Parathyroid adenoma (tissue), 2 donors: Measurements from ENCODE around the gene STOM.

Experiments
- H2AFZ ChIP-seq: fragments of 300-600 bp; sonication (generic); one replicate; pipeline ENCODE4 v1.7.0; 2017; ENCODE audit warnings: antibody characterized with exemption, mild to moderate bottlenecking
- H3K27ac ChIP-seq: fragments of 300-600 bp; sonication (generic); one replicate; pipeline ENCODE4 v1.7.0; 2017
- H3K27me3 ChIP-seq: fragments of 300-600 bp; sonication (generic); one replicate; pipeline ENCODE4 v1.7.0; 2017; ENCODE audit warnings: low read length; ENCODE audit not compliant: control insufficient read depth, insufficient read depth
- H3K36me3 ChIP-seq: fragments of 300-600 bp; sonication (generic); one replicate; pipeline ENCODE4 v1.7.0; 2017; ENCODE audit warnings: low read length; ENCODE audit not compliant: control insufficient read depth, insufficient read depth
- H3K4me1 ChIP-seq: fragments of 300-600 bp; sonication (generic); one replicate; pipeline ENCODE4 v1.7.0; 2017; ENCODE audit warnings: control low read depth
- H3K4me2 ChIP-seq: fragments of 300-600 bp; sonication (generic); one replicate; pipeline ENCODE4 v1.7.0; 2017; ENCODE audit warnings: low read length
- H3K4me3 ChIP-seq: fragments of 300-600 bp; sonication (generic); one replicate; pipeline ENCODE4 v1.7.0; 2017; ENCODE audit warnings: low read depth, low read length
- H3K79me2 ChIP-seq: fragments of 300-600 bp; sonication (generic); one replicate; pipeline ENCODE4 v1.7.0; 2017; ENCODE audit warnings: control low read depth
- H3K9ac ChIP-seq: fragments of 300-600 bp; sonication (generic); one replicate; pipeline ENCODE4 v1.7.0; 2017; ENCODE audit warnings: mild to moderate bottlenecking
- H3K9me3 ChIP-seq: fragments of 300-600 bp; sonication (generic); one replicate; pipeline ENCODE4 v1.7.0; 2017; ENCODE audit warnings: low read length; ENCODE audit not compliant: control insufficient read depth
- TF ChIP-seq, protein P1 (sequence below): fragments of 300-600 bp; sonication (generic); IDR thresholded peaks from one replicate; pipeline ENCODE4 v1.7.0; 2017; ENCODE audit warnings: antibody characterized with exemption, mild to moderate bottlenecking
- donor health status: primary hyperparathyroidism.

The STOM gene

DNA sequence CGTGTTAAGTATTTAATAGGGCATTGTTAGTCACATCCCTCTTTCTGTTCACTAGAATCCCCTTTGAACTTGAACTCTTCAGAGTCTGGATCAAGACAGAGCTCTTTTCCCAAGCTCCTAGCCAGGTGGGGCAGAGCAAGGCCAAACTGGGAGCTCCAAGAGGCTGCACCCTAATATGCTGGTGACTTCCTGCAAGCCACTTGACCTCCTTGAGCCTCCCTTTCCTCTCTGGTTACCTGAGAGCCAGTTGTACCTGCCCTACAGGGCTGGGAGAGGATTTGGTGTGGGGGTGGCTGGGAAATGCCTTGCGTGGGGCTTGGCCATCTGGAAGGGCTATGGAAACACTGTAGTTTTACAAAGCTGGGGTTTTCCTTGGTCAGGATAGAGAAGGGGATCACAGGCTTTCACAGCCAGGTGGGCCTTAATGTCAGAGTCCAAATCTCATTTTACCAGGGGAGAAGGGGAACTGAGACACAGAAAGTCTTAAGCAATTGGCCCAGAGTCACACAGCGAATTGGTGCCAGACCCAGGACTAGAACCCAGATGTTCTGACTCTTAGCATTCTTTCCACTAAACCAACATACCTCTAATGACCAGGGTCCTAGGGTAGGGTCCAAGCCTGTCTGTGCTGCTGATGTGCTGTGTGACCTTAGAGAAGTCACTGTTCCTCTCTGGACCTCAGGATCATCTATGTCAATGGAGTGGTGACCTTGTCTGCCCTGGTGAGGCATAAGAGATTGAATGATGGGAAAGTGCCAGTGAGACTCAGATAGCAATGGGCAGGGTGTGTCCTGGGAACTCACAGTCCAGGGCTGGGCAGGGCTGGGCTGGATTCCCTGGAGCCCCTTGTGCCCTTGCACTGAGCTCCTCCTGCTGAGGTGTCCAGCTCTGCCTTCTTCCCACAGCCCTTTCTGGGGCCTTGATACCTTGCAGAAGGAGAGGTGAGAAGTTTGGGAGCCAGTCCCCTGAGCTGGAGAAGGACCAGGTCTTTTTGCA lies 66.3 kb downstream of the STOM start:
- Histone ChIP-seq H3K9ac (no peak overlapping the region), H3K27me3 (no peaks in the 10 kb centered on the region)
- TF ChIP-seq, protein P1, sequence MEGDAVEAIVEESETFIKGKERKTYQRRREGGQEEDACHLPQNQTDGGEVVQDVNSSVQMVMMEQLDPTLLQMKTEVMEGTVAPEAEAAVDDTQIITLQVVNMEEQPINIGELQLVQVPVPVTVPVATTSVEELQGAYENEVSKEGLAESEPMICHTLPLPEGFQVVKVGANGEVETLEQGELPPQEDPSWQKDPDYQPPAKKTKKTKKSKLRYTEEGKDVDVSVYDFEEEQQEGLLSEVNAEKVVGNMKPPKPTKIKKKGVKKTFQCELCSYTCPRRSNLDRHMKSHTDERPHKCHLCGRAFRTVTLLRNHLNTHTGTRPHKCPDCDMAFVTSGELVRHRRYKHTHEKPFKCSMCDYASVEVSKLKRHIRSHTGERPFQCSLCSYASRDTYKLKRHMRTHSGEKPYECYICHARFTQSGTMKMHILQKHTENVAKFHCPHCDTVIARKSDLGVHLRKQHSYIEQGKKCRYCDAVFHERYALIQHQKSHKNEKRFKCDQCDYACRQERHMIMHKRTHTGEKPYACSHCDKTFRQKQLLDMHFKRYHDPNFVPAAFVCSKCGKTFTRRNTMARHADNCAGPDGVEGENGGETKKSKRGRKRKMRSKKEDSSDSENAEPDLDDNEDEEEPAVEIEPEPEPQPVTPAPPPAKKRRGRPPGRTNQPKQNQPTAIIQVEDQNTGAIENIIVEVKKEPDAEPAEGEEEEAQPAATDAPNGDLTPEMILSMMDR = no peak

DNA sequence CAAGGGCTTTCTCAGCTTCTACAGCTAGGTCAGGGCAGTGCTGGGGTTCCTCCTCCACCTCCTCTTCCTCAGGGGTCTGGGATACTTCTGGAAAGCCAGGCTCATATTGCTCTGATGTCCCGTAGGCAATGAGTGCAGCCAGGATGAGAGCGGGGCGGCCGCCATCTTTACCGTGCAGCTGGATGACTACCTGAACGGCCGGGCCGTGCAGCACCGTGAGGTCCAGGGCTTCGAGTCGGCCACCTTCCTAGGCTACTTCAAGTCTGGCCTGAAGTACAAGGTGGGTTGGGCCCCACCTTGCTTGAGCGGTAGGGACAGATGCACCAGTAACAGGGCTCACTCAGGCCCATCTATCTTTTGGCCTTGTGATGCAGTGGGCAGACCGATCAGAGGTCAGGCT lies 67.3 kb downstream of the STOM start:
- Histone ChIP-seq H2AFZ (no peak overlapping the region), H3K4me3 (no peak overlapping the region), H3K27ac (no peak overlapping the region), H3K27me3 (no peaks in the 10 kb centered on the region), H3K4me1 (peaks cover 2% of the 10 kb centered on the region), H3K4me2 (no peak overlapping the region), H3K9ac (no peak overlapping the region), H3K79me2 (no peaks in the 10 kb centered on the region), H3K36me3 (no peaks in the 10 kb centered on the region), H3K9me3 (no peaks in the 10 kb centered on the region)
- TF ChIP-seq, protein P1 = no peak

More for the DNA sequence above, 66.3 kb downstream of the STOM start:
- H2AFZ ChIP-seq = no peak overlapping the region
- H3K79me2 ChIP-seq = no peaks in the 10 kb centered on the region
- H3K9me3 ChIP-seq = no peaks in the 10 kb centered on the region
- no peak overlapping the region for H3K27ac ChIP-seq
- H3K36me3 ChIP-seq = no peaks in the 10 kb centered on the region
- H3K4me3 ChIP-seq = no peak overlapping the region
- no peak overlapping the region for H3K4me2 ChIP-seq
- no peaks in the 10 kb centered on the region for H3K4me1 ChIP-seq

DNA sequence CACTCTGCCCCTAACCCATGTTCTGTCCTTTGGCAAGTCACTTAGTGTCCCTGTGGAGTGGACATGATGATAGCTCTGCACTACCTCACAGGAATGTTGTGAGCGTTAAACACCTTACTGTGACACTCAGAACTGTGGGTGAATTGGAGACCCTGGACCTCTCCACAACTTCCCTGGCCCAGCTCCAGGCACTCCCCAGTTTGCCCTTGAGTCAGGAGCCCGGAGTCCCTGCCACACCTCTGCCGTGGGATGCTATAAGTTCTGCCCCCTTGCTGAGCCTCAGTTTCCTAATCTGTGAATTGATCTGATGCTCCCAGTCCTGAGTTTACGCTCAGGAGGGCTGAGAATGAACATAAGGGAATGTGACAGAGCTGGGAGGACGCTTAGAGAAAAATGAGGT lies 67.7 kb downstream of the STOM start:
- TF ChIP-seq, protein P1 = no peak
- H3K9ac ChIP-seq = no peak overlapping the region
- H3K27ac ChIP-seq = no peak overlapping the region

DNA sequence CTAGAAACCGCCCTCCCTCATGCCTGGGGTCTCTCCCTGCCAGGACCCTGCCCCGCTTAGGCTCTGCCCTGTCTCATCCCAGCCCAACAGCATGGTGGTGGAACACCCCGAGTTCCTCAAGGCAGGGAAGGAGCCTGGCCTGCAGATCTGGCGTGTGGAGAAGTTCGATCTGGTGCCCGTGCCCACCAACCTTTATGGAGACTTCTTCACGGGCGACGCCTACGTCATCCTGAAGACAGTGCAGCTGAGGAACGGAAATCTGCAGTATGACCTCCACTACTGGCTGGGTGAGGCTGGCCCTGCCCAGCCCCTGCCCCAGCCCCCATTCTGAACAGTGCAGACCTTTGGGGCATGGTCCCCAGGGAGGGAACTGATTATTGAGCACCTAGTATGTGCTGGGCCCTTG lies 68.2 kb downstream of the STOM start:
- no peaks in the 10 kb centered on the region for H3K27me3 ChIP-seq
- no peak overlapping the region for H3K4me3 ChIP-seq
- no peaks in the 10 kb centered on the region for H3K79me2 ChIP-seq
- no peak overlapping the region for H3K4me2 ChIP-seq
- peaks cover 2% of the 10 kb centered on the region for H3K4me1 ChIP-seq
- H3K36me3 ChIP-seq = no peaks in the 10 kb centered on the region
- TF ChIP-seq, protein P1 = no peak
- peak overlapping the region; percentile 32 for H3K27ac ChIP-seq
- no peak overlapping the region for H3K9ac ChIP-seq
- H3K9me3 ChIP-seq = no peaks in the 10 kb centered on the region
- no peak overlapping the region for H2AFZ ChIP-seq

More for the DNA sequence above, 67.7 kb downstream of the STOM start:
- no peaks in the 10 kb centered on the region for H3K27me3 ChIP-seq
- no peaks in the 10 kb centered on the region for H3K79me2 ChIP-seq
- H3K4me1 ChIP-seq = peaks cover 2% of the 10 kb centered on the region
- no peak overlapping the region for H3K4me2 ChIP-seq
- H3K9me3 ChIP-seq = no peaks in the 10 kb centered on the region
- H2AFZ ChIP-seq = no peak overlapping the region
- no peaks in the 10 kb centered on the region for H3K36me3 ChIP-seq
- no peak overlapping the region for H3K4me3 ChIP-seq
